NCI-H2107 (cell line): ENCODE measurements around the gene BMI1.

Experiments used
- DNase-seq: peaks from one replicate; lab custom pipeline; 2025; lab: John Stamatoyannopoulos, UW

Gene BMI1

DNA sequence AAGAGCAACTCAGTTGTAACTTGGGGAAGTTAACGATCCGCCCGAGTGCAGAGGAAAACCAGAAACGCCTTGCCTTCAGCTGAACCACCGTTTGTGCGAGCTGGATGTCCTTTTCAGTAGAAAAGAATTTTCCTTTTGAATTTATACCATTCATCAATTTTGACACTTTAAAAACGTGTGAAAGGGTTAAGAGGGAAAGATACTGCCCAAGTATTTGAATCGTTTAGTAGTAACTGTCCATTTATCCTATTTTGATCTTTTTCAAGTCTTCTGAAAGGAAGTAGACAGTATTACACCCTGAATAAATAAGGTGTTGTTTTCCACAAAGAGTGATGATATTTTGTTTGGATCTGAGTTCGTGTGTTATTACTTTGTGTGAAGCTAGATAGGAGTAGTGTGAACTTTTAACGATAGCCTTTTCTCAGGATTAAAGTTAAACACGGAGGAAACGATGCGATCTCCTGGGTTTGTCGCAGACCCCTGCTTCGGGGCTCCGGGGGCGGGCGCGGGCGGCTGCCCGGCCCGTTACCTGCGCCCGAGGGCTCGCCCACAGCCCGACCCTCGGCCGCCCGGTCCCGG, 830 bp upstream of the BMI1 start:
- DNase-seq = no peak

DNA sequence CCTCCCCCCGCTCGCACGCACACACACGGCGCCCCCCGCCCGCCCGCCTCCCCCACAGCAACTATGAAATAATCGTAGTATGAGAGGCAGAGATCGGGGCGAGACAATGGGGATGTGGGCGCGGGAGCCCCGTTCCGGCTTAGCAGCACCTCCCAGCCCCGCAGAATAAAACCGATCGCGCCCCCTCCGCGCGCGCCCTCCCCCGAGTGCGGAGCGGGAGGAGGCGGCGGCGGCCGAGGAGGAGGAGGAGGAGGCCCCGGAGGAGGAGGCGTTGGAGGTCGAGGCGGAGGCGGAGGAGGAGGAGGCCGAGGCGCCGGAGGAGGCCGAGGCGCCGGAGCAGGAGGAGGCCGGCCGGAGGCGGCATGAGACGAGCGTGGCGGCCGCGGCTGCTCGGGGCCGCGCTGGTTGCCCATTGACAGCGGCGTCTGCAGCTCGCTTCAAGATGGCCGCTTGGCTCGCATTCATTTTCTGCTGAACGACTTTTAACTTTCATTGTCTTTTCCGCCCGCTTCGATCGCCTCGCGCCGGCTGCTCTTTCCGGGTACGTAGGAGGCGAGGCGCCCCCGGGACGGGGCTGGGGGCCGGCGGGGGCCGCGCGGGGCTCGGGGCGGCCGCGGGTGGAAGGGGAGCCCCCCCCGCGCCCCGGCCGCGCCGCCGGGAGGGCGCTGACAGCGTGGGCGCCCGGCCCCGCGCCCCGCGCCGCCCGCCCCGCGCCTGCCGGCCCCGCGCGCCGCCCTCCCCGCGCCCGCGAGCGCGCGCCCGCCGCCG, 441 bp downstream of the BMI1 start:
- no peak for DNase-seq

- no peak for DNase-seq
Measured at GRCh38 chr10:22321924-22322640, 1.2 kb downstream of the BMI1 start.

DNA sequence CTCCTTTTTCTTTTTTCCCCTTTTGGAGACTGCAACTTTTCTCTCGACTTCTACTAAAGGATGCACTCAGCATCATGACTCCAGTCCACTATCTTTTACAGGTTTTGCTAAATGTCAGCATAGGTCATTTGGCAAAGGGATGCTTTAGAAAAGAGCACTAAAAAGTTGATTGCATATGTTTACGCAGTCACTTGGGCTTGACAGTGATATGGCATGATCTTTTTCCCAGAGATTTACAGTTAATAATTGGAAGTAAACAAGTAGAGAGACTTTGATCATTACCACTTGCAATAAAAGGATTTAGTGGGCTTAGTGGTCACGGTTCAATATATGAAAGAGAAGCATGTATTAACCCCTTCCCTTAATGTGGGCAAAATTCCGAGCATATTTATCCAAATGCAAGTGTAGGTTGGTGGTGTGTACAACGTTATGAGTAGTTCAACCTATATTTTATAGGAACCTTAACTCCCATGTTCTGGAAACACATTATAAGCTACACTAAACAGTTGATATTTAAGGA, 1.8 kb downstream of the BMI1 start:
- no peak for DNase-seq

DNA sequence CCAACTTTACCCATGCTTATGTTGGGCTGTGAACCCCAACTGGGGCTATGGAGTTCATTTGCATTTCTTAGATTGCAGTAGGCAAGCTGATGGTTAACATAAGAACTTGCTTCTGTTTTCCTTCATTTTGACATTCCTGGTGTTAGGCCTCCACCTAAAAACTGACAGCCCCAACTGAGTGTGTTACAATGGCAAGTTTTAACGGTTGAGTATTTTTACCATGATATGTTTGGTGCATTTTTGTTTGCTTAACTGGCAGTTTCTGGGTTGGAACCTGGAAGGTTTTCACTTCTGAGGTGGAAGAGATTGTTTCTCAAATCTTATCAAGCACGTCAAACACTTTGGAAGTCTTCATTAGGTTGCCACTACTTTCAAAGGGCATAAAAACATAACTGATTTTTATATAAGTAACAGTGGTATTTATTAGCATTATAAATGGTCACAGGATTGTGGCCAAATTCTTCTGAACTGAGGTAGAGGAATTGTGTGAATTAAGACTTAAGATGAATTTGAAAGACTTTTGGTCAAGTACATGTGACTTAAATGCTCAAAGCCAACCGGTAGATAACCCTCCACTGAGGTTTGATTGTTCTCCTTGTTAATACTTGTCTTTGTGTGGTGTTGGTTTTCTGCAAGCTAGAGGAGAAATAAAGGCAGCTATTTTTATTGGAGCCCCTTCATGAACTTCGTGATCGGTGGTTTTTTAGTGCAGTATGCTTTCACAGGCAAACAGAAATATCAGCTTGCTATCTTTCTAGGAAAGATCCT, 2.8 kb downstream of the BMI1 start:
- no peak for DNase-seq

GRCh38 chr10:22324413-22324812, 3.5 kb downstream of the BMI1 start:
- DNase-seq = no peak

DNA sequence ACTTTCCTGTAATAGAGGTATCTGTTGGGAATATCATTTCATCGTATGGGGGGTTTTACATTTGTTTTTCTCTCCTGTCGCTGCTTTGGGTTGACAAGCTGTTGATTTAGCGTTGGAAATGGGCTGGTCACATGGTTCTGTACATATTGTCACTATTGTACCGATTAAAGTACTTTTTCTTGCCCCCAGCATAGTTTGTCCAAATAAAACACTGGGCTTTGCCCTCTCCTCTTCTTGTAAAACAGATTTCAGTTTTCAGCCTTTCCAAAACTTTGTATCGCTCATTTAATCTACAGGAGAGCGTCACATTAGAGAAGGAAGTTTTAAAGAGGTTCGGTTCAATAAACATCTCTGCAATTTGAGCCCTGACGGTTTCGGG, 4.0 kb downstream of the BMI1 start:
- DNase-seq = no peak

- DNase-seq = peak; percentile 3
Measured at GRCh38 chr10:22325272-22326144, 4.6 kb downstream of the BMI1 start.

GRCh38 chr10:22326145-22326702, 5.3 kb downstream of the BMI1 start:
- no peak for DNase-seq

DNA sequence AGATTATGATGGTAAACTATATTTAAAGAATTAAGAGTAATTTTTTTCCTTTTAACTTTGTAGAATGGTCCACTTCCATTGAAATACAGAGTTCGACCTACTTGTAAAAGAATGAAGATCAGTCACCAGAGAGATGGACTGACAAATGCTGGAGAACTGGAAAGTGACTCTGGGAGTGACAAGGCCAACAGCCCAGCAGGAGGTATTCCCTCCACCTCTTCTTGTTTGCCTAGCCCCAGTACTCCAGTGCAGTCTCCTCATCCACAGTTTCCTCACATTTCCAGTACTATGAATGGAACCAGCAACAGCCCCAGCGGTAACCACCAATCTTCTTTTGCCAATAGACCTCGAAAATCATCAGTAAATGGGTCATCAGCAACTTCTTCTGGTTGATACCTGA, 8.3 kb downstream of the BMI1 start:
- no peak for DNase-seq

DNA sequence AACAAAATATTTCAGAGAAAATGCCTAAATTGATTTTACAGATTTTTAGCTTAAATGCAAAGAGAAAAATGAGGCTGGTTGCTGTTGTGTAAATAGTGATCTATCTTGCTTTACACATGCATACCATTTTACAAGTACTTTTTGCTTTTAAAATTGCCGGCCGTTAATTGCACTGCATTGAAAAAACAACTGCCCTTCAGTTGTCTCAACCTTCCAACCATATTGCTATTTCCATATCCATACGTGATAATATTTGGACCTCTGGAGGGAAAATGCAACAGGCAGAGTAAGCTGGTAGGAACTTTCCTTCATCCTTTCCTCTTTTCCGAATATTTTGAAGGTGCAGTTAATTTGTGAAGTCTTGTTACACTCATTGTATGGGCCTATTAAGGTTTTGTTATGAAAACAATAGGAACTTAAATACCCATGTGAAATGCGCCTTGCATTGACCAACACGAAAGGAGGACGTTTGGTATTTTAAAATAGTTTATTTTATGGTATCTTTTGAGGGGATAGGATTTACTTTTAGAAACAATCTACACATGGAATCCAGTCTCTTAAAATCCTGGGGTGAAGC, 11.3 kb downstream of the BMI1 start:
- no peak for DNase-seq

GRCh38 chr10:22333167-22333974, 12.5 kb downstream of the BMI1 start:
- DNase-seq = no peak

GRCh38 chr10:22333975-22334282, 13.0 kb downstream of the BMI1 start:
- no peak for DNase-seq

DNA sequence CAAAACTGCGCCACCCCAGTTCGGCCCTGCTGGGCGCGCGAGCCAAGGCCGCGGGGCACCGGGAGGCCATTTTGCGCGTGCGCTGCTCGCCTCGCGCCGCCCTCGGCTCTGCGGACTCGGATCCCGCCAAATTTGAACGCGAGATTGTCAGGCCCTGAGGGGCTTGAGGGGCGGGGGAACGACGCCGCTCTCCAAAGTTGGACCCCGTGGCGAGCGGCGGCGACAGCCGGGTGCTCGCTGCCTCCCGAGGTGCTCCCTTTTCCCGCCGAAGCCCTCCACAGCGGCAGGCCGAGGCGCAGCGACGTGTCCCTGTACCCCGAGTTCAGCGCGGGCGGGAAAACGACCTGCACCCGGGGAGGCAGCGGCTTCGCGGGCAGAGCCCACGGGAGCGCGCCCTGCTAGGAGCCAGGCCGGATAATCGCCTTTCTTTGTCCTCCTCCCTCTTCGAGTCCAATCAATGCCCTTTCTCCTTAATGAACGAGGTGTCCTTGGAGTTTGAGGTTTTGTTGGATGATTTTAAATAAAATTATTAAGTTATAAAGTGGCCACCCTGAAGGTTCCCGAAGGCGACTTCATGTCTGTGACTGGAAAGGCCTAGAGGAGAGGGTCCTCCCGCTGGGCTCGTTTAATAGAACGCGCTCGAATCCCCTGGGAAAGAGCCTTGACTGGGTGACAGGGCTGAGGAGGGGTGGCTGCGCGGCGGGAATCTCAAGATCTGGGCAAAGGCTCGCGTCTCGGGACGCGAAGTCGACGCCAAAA, 13.7 kb downstream of the BMI1 start:
- DNase-seq = no peak

DNA sequence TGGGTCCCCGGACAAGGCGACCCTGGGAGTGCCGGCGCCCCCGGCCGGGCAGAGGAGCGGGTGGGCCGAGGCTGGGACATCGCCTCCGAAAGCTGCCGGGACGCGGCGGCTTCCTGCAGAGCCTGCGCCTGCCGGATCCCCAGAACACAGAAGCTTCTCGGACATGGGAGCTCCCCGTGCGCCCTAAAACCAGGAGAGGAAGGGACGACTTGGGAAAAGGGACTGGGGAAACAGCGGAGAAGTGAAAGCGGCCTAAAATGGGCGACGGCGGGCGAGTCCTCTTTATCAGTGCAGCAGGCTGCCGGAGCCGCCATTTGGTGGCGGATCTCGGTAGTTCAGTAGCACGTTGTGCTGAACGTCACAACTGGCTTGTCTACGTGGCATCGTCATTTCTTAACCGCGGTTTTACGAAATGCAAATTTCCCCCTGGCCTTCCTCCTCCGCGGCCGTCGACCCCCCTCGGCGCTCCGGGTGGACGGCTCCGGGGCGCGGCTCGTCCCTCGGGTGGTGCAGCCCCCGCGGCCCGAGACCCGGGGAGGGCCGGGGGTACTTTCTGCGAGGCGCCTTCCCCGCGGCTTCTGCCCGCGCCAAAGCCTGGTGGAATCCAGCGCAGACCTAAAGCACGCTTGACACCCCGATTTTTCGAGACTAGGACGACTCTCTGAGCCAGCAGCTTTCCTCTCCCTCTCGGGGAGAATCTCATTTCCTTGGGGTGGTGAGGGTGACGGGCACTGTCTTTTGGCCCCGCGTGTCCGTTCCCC, 14.5 kb downstream of the BMI1 start:
- DNase-seq = no peak

GRCh38 chr10:22338185-22338900, 17.4 kb downstream of the BMI1 start:
- no peak for DNase-seq

GRCh38 chr10:22338931-22339330, 18.0 kb downstream of the BMI1 start:
- no peak for DNase-seq
